Endothelial cell of umbilical vein (primary cell): ENCODE data around the gene YPEL4.

Experiments used
- MYC ChIP-seq: IDR thresholded peaks from one replicate; pipeline ENCODE4 v1.6.1; 2011; ENCODE audit warnings: mild to moderate bottlenecking, low read depth, low read length
- POLR2A ChIP-seq: IDR thresholded peaks from 2 replicates; pipeline ENCODE4 v1.6.1; 2012; ENCODE audit warnings: low read depth, mild to moderate bottlenecking, control low read depth, low read length
- POLR2AphosphoS5 ChIP-seq: IDR thresholded peaks from 2 replicates; pipeline ENCODE4 v1.6.1; 2012; ENCODE audit warnings: low read depth, mild to moderate bottlenecking, control low read depth, low read length, moderate library complexity; ENCODE audit not compliant: insufficient read depth
- TF ChIP-seq, protein P1 (sequence below), 2 donors: IDR thresholded peaks; 1 replicate in 1 of 2; 2 replicates in 1 of 2; pipeline ENCODE4 v1.5.1; 2011; ENCODE audit warnings: low read length in 2 of 2, mild to moderate bottlenecking in 2 of 2, moderate library complexity in 2 of 2, control low read depth in 1 of 2, inconsistent platforms in 1 of 2, low read depth in 1 of 2; ENCODE audit not compliant: insufficient read depth in 1 of 2; ENCODE audit errors: extremely low read depth in 1 of 2
- TF ChIP-seq, protein P2 (sequence below): IDR thresholded peaks from 2 replicates; pipeline ENCODE4 v1.6.1; 2011; ENCODE audit not compliant: insufficient read depth, insufficient read length

DNA sequence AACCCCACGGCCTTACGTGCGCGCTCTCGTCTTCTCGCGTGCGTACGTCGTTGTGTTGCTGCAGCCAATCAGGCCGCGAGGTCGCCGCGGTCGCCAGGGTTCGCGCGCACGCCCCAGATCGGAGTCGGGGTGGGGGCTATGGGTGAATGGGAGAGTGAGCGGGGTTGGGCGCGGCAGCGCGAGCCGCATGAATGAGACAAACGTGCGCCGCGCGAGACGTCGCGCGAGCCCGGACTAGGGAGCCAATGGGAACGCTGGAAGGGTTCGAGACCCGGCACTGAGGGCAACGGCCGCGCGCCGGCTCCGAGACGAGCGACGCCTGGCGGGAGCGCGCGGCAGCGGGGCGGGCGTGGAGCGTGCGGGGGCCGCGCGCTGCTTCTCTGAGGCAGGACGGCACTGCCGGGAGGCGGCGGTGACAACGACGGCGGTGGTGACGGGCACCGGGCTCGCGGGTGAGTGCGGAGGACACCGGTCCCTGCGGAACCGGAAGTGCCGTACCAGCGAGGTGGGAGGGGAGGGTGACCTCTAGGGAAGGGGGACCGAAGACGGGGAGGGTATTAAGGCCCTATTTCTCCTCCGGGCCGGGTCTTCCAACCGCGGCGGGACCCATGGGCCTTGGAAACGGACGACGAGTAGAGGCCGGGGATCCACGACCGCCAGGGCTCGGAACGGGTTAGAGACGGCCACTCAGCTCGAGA lies 18.2 kb upstream of the YPEL4 start, which contains the start of gene ZDHHC5:
- TF ChIP-seq POLR2A (peak; percentile 93), MYC (no peak), POLR2AphosphoS5 (peak; percentile 96)
- TF ChIP-seq, protein P1, sequence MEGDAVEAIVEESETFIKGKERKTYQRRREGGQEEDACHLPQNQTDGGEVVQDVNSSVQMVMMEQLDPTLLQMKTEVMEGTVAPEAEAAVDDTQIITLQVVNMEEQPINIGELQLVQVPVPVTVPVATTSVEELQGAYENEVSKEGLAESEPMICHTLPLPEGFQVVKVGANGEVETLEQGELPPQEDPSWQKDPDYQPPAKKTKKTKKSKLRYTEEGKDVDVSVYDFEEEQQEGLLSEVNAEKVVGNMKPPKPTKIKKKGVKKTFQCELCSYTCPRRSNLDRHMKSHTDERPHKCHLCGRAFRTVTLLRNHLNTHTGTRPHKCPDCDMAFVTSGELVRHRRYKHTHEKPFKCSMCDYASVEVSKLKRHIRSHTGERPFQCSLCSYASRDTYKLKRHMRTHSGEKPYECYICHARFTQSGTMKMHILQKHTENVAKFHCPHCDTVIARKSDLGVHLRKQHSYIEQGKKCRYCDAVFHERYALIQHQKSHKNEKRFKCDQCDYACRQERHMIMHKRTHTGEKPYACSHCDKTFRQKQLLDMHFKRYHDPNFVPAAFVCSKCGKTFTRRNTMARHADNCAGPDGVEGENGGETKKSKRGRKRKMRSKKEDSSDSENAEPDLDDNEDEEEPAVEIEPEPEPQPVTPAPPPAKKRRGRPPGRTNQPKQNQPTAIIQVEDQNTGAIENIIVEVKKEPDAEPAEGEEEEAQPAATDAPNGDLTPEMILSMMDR (IDR thresholded peaks at IDR 0.05; ENCODE audit: extremely low read depth in 1 of 2, insufficient read depth in 1 of 2, low read depth in 1 of 2, low read length in 2 of 2), result peak; percentile 53 to 56
- TF ChIP-seq, protein P2, sequence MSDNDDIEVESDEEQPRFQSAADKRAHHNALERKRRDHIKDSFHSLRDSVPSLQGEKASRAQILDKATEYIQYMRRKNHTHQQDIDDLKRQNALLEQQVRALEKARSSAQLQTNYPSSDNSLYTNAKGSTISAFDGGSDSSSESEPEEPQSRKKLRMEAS, result no peak
